ENCODE data around the gene TACC2.

GRCh38 chr10:122188706-122189105 is 199.7 kb downstream of the TACC2 start:
- TF ChIP-seq, protein P1, sequence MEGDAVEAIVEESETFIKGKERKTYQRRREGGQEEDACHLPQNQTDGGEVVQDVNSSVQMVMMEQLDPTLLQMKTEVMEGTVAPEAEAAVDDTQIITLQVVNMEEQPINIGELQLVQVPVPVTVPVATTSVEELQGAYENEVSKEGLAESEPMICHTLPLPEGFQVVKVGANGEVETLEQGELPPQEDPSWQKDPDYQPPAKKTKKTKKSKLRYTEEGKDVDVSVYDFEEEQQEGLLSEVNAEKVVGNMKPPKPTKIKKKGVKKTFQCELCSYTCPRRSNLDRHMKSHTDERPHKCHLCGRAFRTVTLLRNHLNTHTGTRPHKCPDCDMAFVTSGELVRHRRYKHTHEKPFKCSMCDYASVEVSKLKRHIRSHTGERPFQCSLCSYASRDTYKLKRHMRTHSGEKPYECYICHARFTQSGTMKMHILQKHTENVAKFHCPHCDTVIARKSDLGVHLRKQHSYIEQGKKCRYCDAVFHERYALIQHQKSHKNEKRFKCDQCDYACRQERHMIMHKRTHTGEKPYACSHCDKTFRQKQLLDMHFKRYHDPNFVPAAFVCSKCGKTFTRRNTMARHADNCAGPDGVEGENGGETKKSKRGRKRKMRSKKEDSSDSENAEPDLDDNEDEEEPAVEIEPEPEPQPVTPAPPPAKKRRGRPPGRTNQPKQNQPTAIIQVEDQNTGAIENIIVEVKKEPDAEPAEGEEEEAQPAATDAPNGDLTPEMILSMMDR (conservative IDR thresholded peaks at IDR 0.05; ENCODE audit: low read length) = no peak
- TF ChIP-seq EZH2phosphoT487 (IDR thresholded peaks at IDR 0.05; ENCODE audit: borderline replicate concordance, low read depth, low read length) = no peak

All from OCI-LY7 (cell line).